Bone marrow (tissue), 2 donors: ENCODE measurements around the gene LAGE3.

Experiments used
- DNase-seq, 2 donors: peaks; one replicate each; lab custom pipeline; 2025; lab: John Stamatoyannopoulos, UW

LAGE3 gene

GRCh38 chrX:154458116-154458953 lies 20.7 kb downstream of the LAGE3 start, which contains the start of gene PLXNA3:
Gene PLXNA3, plus strand, starts transcription at chrX:154458281. Its CDS starts 1,903 bp downstream, at chrX:154460184.
- DNase-seq = peak in 1 of 2 donors; percentile 29

- peak in 1 of 2 donors; percentile 29 for DNase-seq
Measured at GRCh38 chrX:154457491-154458115, 21.5 kb downstream of the LAGE3 start.

- DNase-seq = no peak
Measured at GRCh38 chrX:154452823-154453222, 26.3 kb downstream of the LAGE3 start.

- no peak for DNase-seq
Measured at GRCh38 chrX:154450312-154450711, 28.8 kb downstream of the LAGE3 start.

GRCh38 chrX:154449618-154450017 lies 29.5 kb downstream of the LAGE3 start:
- no peak for DNase-seq

- no peak for DNase-seq
Measured at GRCh38 chrX:154448484-154448883, 30.6 kb downstream of the LAGE3 start.

- DNase-seq = no peak
Measured at GRCh38 chrX:154446430-154446829, 32.7 kb downstream of the LAGE3 start.

GRCh38 chrX:154445776-154446175 lies 33.3 kb downstream of the LAGE3 start:
- no peak for DNase-seq

GRCh38 chrX:154444755-154445246 lies 34.3 kb downstream of the LAGE3 start:
- no peak for DNase-seq

- DNase-seq = peak in 1 of 2 donors; percentile 44
Measured at GRCh38 chrX:154443992-154444754, 34.9 kb downstream of the LAGE3 start, which contains the start of gene FAM50A. Gene FAM50A, plus strand, starts transcription at chrX:154444141. Its CDS starts 95 bp downstream, at chrX:154444236.

- no peak for DNase-seq
Measured at GRCh38 chrX:154443479-154443910, 35.6 kb downstream of the LAGE3 start.

- no peak for DNase-seq
Measured at GRCh38 chrX:154441984-154442707, 36.9 kb downstream of the LAGE3 start.

- no peak for DNase-seq
Measured at GRCh38 chrX:154441564-154441963, 37.5 kb downstream of the LAGE3 start.

GRCh38 chrX:154440623-154441357 lies 38.3 kb downstream of the LAGE3 start:
- DNase-seq = no peak

GRCh38 chrX:154439841-154440240 lies 39.2 kb downstream of the LAGE3 start:
- DNase-seq = no peak

- no peak for DNase-seq
Measured at GRCh38 chrX:154437971-154438893, 40.8 kb downstream of the LAGE3 start.

- peak in 1 of 2 donors; percentile 33 for DNase-seq
Measured at GRCh38 chrX:154436983-154437752, 41.9 kb downstream of the LAGE3 start, which contains the start of gene GDI1. Gene GDI1, plus strand, starts transcription at chrX:154437154. Its CDS starts 101 bp downstream, at chrX:154437255.

- peak in 1 of 2 donors; percentile 13 for DNase-seq
Measured at GRCh38 chrX:154436374-154436982, 42.6 kb downstream of the LAGE3 start.
